B cell (primary cell): Measurements from ENCODE around the gene ETFA. TPM values are rescaled to one million over a fixed set of nuclear protein-coding genes. Genes with fewer than 3 reads are reported as not detected.

Experiments used
- ATAC-seq: fragments of 200-7000 bp; cut with Tn5 transposase; one replicate; pipeline ENCODE4 v1.10.0; 2021; ENCODE audit warnings: low read depth, mild to moderate bottlenecking, moderate number of reproducible peaks, moderate library complexity
- CTCF ChIA-PET: fragments of 350-600 bp; sonication (Branson Sonifier 250); formaldehyde crosslinking; loops from one replicate; lab custom pipeline; 2021; ENCODE audit warnings: antibody characterized with exemption, inconsistent platforms; lab: Charles Lee
- POLR2A ChIA-PET: fragments of 350-600 bp; sonication (Branson Sonifier 250); formaldehyde crosslinking; loops from one replicate; lab custom pipeline; 2021; ENCODE audit warnings: antibody characterized with exemption; lab: Charles Lee
- DNase-seq: peaks from one replicate; pipeline ENCODE4 v3.0.0; 2013
- H2AFZ ChIP-seq: 2 replicates; pipeline ENCODE4 v1.6.1; 2012; ENCODE audit warnings: mild to moderate bottlenecking, low read depth, low read length; ENCODE audit not compliant: insufficient read depth, poor library complexity, severe bottlenecking
- H3K27ac ChIP-seq, 2 donors: 1 replicate in 1 of 2; 2 replicates in 1 of 2; pipeline ENCODE4 v1.5.1; 2012 to 2013; ENCODE audit warnings: low read length in 2 of 2, mild to moderate bottlenecking in 2 of 2, moderate library complexity in 1 of 2
- H3K27me3 ChIP-seq, 4 experiments: fragments of 200-600 bp in 1 of 4; sonication (generic) in 1 of 4; replicated peaks in 1 of 4; 1 replicate in 2 of 4; 2 replicates in 2 of 4; pipeline versions ENCODE4 v1.6.1 to v1.7.0; 2013 to 2016; ENCODE audit warnings: low read length in 3 of 4, mild to moderate bottlenecking in 2 of 4, mixed read lengths in 1 of 4, moderate library complexity in 1 of 4; ENCODE audit not compliant: insufficient read depth in 4 of 4, control insufficient read depth in 3 of 4; ENCODE audit errors: control extremely low read depth in 1 of 4
- H3K36me3 ChIP-seq, 2 experiments: replicated peaks in 1 of 2; 1 replicate in 1 of 2; 2 replicates in 1 of 2; pipeline versions ENCODE4 v1.6.1 to v1.7.1; 2013; ENCODE audit warnings: low read length in 1 of 2; ENCODE audit not compliant: insufficient read depth in 2 of 2, control insufficient read depth in 1 of 2; ENCODE audit errors: control extremely low read depth in 1 of 2, extremely low read depth in 1 of 2
- H3K4me1 ChIP-seq, 2 donors: fragments of 200-600 bp in 1 of 2; sonication (generic) in 1 of 2; 1 replicate in 1 of 2; 2 replicates in 1 of 2; pipeline versions ENCODE4 v1.5.1 to v1.6.1; 2013 to 2017; ENCODE audit warnings: low read length in 2 of 2; ENCODE audit not compliant: control insufficient read depth in 2 of 2, insufficient read depth in 2 of 2
- H3K4me2 ChIP-seq: replicated peaks from 2 replicates; pipeline ENCODE3; 2012; ENCODE audit warnings: mild to moderate bottlenecking, low read depth, low read length; ENCODE audit not compliant: poor library complexity, severe bottlenecking
- H3K4me3 ChIP-seq, 5 experiments: fragments of 200-600 bp in 1 of 5; sonication (generic) in 1 of 5; 1 replicate in 3 of 5; 2 replicates in 2 of 5; pipeline versions ENCODE4 v1.5.1 to v1.7.0; 2011 to 2016; ENCODE audit warnings: low read length in 4 of 5, mild to moderate bottlenecking in 4 of 5, low read depth in 2 of 5, control low read depth in 1 of 5, moderate library complexity in 1 of 5; ENCODE audit not compliant: insufficient read depth in 1 of 5; ENCODE audit errors: control extremely low read depth in 1 of 5, extremely low read depth in 1 of 5
- H3K79me2 ChIP-seq: fragments of 200-600 bp; sonication (generic); one replicate; pipeline ENCODE4 v1.6.0; 2016; ENCODE audit warnings: low read length; ENCODE audit not compliant: control insufficient read depth, insufficient read depth
- H3K9ac ChIP-seq: fragments of 200-600 bp; sonication (generic); 2 replicates; pipeline ENCODE4 v1.6.1; 2017; ENCODE audit warnings: mild to moderate bottlenecking, low read length, moderate library complexity
- H3K9me3 ChIP-seq, 3 donors: one replicate each; pipeline versions ENCODE4 v1.6.1 to v1.7.1; 2013; ENCODE audit warnings: low read length in 2 of 3; ENCODE audit not compliant: control insufficient read depth in 2 of 3, insufficient read depth in 1 of 3; ENCODE audit errors: control extremely low read depth in 1 of 3
- H4K20me1 ChIP-seq: 2 replicates; pipeline ENCODE4 v1.6.0; 2012; ENCODE audit warnings: mild to moderate bottlenecking, low read length; ENCODE audit not compliant: insufficient read depth, control insufficient read depth, poor library complexity, severe bottlenecking
- H3K27ac Mint-ChIP-seq: one replicate; pipeline ENCODE4 v1.8.0; 2021; ENCODE audit warnings: mixed read lengths
- H3K27me3 Mint-ChIP-seq: one replicate; pipeline ENCODE4 v1.8.0; 2021; ENCODE audit warnings: mixed read lengths
- H3K4me1 Mint-ChIP-seq: one replicate; pipeline ENCODE4 v1.8.0; 2021; ENCODE audit warnings: mixed read lengths
- H3K4me3 Mint-ChIP-seq: one replicate; pipeline ENCODE4 v1.8.0; 2021; ENCODE audit warnings: mixed read lengths
- H3K9me3 Mint-ChIP-seq: one replicate; pipeline ENCODE4 v1.8.0; 2022; ENCODE audit warnings: mixed read lengths; ENCODE audit not compliant: insufficient read depth
- CTCF ChIP-seq: fragments of 200-600 bp; IDR thresholded peaks from one replicate; pipeline ENCODE4 v1.8.0; 2022; ENCODE audit warnings: antibody characterized with exemption, mild to moderate bottlenecking
- EZH2 ChIP-seq: IDR thresholded peaks from 2 replicates; pipeline ENCODE4 v1.6.1; 2012; ENCODE audit warnings: borderline replicate concordance, low read depth, mild to moderate bottlenecking, moderate library complexity, low read length; ENCODE audit not compliant: insufficient read depth, poor library complexity, severe bottlenecking
- WGBS: methylation state at CpG from one replicate; pipeline ENCODE4 v1.1.5; 2013; ENCODE audit warnings: missing lambda C conversion rate; ENCODE audit not compliant: insufficient coverage; 5-methylcytosine and 5-hydroxymethylcytosine counted together
- intact Hi-C: fragments of 100-400 bp; cut with micrococcal nuclease; formaldehyde crosslinking; loops from one replicate; pipeline ENCODE4 v1.10.0; 2022
- polyA plus RNA-seq: library from polyadenylated mRNA; depleted of rRNA; stranded (reverse); fragments of >200 nt; gene quantifications from 2 replicates; pipeline ENCODE4 v1.2.3, GENCODE V29; 2012
- total RNA-seq, 2 donors: library from RNA; stranded (reverse); fragments of 120-200 nt in 1 of 2; gene quantifications; 1 replicate in 1 of 2; 2 replicates in 1 of 2; pipeline versions ENCODE4 v1.2.3 to v1.2.4, GENCODE V29; 2013 to 2022

Gene ETFA
- total and polyA plus RNA-seq, 2 donors (not counting 1 experiment from before 2014, with no cell fraction given), result 34.9 to 68.8 TPM

GRCh38 chr15:76337696-76338485 lies 26.6 kb upstream of the ETFA start:
- H3K27me3 Mint-ChIP-seq, result peaks cover 67% of the 10 kb centered on the region
- H3K4me3 Mint-ChIP-seq, result peak overlapping the region; percentile 90
- H2AFZ ChIP-seq, result peak overlapping the region; percentile 49
- ATAC-seq, result no peak
- peaks cover 0 to 71% (median 0%) of the 10 kb centered on the region in 3 donors for H3K9me3 ChIP-seq
- H3K4me2 ChIP-seq, result peak overlapping the region; percentile 96
- intact Hi-C loops, result loop anchor here (2.0 kb wide), 1 partner anchor 27 kb away; the partner anchor contains the start of gene ETFA
- no peaks in the 10 kb centered on the region for H3K79me2 ChIP-seq
- no peaks in the 10 kb centered on the region for H3K36me3 ChIP-seq
- ChIA-PET CTCF (no interaction called here), POLR2A (no interaction called here)
- H3K9ac ChIP-seq, result peak overlapping the region; percentile 30
- peaks cover 75 to 80% of the 10 kb centered on the region in 2 donors for H3K4me1 ChIP-seq
- no peaks in the 10 kb centered on the region for H3K9me3 Mint-ChIP-seq
- H3K4me1 Mint-ChIP-seq, result peaks cover 64% of the 10 kb centered on the region
- peaks cover 0 to 95% (median 69%) of the 10 kb centered on the region in 4 experiments for H3K27me3 ChIP-seq
- peak overlapping the region; percentile 20 for H3K27ac Mint-ChIP-seq
- peaks cover 32% of the 10 kb centered on the region for H4K20me1 ChIP-seq
- WGBS, result 4% methylated on average over 89 of the region's 89 CpGs
- H3K4me3 ChIP-seq, result peak overlapping the region in 2 of 5 experiments; percentile 15 to 46
- peak; percentile 75 for DNase-seq
- peak; percentile 91 for TF ChIP-seq EZH2
- TF ChIP-seq CTCF, result no peak
- H3K27ac ChIP-seq, result no peak overlapping the region
